ENCODE data around the gene TMEM101.

- TF ChIP-seq, protein P1, sequence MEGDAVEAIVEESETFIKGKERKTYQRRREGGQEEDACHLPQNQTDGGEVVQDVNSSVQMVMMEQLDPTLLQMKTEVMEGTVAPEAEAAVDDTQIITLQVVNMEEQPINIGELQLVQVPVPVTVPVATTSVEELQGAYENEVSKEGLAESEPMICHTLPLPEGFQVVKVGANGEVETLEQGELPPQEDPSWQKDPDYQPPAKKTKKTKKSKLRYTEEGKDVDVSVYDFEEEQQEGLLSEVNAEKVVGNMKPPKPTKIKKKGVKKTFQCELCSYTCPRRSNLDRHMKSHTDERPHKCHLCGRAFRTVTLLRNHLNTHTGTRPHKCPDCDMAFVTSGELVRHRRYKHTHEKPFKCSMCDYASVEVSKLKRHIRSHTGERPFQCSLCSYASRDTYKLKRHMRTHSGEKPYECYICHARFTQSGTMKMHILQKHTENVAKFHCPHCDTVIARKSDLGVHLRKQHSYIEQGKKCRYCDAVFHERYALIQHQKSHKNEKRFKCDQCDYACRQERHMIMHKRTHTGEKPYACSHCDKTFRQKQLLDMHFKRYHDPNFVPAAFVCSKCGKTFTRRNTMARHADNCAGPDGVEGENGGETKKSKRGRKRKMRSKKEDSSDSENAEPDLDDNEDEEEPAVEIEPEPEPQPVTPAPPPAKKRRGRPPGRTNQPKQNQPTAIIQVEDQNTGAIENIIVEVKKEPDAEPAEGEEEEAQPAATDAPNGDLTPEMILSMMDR (conservative IDR thresholded peaks at IDR 0.05; ENCODE audit: low read length) = no peak
- TF ChIP-seq EZH2phosphoT487 (IDR thresholded peaks at IDR 0.05; ENCODE audit: borderline replicate concordance) = no peak
Observed at GRCh38 chr17:43978078-43978477, 36.7 kb downstream of the TMEM101 start.
